SJSA1 (cell line): ENCODE measurements around the gene BMPR2. TPM values are rescaled to one million over a fixed set of nuclear protein-coding genes. Genes with fewer than 3 reads are reported as not detected.

Experiments used
- DNase-seq, 2 experiments: peaks; one replicate each; pipeline ENCODE4 v3.0.0-alpha.2; 2015 to 2020; ENCODE audit warnings: low spot score in 2 of 2, low read depth in 1 of 2
- H3K27ac ChIP-seq: fragments of 250-450 bp; sonication (Bioruptor Pico); 2 replicates; pipeline ENCODE4 v1.5.1; 2020; ENCODE audit warnings: mild to moderate bottlenecking, moderate library complexity
- H3K27me3 ChIP-seq: fragments of 250-450 bp; sonication (Bioruptor Pico); replicated peaks from 2 replicates; pipeline ENCODE4 v1.5.1; 2020; ENCODE audit warnings: mild to moderate bottlenecking, moderate library complexity
- H3K36me3 ChIP-seq: fragments of 250-450 bp; sonication (Bioruptor Pico); 2 replicates; pipeline ENCODE4 v1.5.1; 2020; ENCODE audit warnings: mild to moderate bottlenecking
- H3K4me1 ChIP-seq: fragments of 250-450 bp; sonication (Bioruptor Pico); replicated peaks from 2 replicates; pipeline ENCODE4 v1.6.1; 2021; ENCODE audit warnings: mild to moderate bottlenecking
- H3K4me3 ChIP-seq: fragments of 250-450 bp; sonication (Bioruptor Pico); 2 replicates; pipeline ENCODE4 v1.5.1; 2020; ENCODE audit warnings: mild to moderate bottlenecking
- H3K9me3 ChIP-seq: fragments of 250-450 bp; sonication (Bioruptor Pico); replicated peaks from 2 replicates; pipeline ENCODE4 v1.5.1; 2020; ENCODE audit warnings: mild to moderate bottlenecking
- total RNA-seq: library from RNA; depleted of rRNA; stranded (reverse); fragments of >200 nt; shearing (Covaris generic); gene quantifications from 2 replicates; pipeline ENCODE4 v1.2.3, GENCODE V29; 2014

Gene BMPR2
- total RNA-seq, 1 experiment from 2014 or later = 35.5 TPM

DNA sequence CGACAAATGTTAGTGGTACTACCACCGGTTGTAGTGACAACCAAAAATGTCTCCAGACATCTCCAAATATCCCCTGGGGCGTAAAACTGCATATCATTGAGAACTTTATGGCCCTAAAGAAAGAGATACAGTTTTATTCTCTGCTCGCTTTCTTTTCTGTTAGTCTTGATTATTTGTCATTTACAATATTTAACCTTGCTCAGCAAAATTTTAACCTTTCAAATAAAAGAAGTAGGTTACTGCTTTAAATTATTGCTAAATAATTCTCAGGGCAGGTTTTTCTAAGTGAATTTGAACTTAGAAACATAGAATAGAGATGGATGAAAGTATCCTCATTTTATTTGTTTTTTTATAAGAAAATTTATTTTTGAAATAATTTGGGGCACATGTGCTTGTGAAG is 67.9 kb downstream of the BMPR2 start:
- Histone ChIP-seq H3K27ac (no peak overlapping the region), H3K36me3 (0 out of 2 replicates have a peak, but pooled peaks cover 3% of the 10 kb centered on the region), H3K27me3 (no peaks in the 10 kb centered on the region), H3K4me3 (no peak overlapping the region), H3K4me1 (no peaks in the 10 kb centered on the region), H3K9me3 (no peaks in the 10 kb centered on the region)
- DNase-seq = no peak

- H3K36me3 ChIP-seq = peaks cover 4% of the 10 kb centered on the region; the same call in 1 of the 2 replicates
- no peak overlapping the region for H3K27ac ChIP-seq
- no peak overlapping the region for H3K4me3 ChIP-seq
- H3K27me3 ChIP-seq = no peaks in the 10 kb centered on the region
- DNase-seq = no peak
- H3K9me3 ChIP-seq = no peaks in the 10 kb centered on the region
- no peaks in the 10 kb centered on the region for H3K4me1 ChIP-seq
Measured at GRCh38 chr2:202449344-202449743, 73.2 kb downstream of the BMPR2 start.

- Histone ChIP-seq H3K27ac (no peak overlapping the region), H3K4me1 (no peaks in the 10 kb centered on the region), H3K9me3 (no peaks in the 10 kb centered on the region), H3K27me3 (no peaks in the 10 kb centered on the region), H3K4me3 (no peak overlapping the region), H3K36me3 (peaks cover 4% of the 10 kb centered on the region; the same call in 1 of the 2 replicates)
- DNase-seq = no peak
Measured at GRCh38 chr2:202450785-202451184, 74.7 kb downstream of the BMPR2 start.

GRCh38 chr2:202452744-202453143 is 76.6 kb downstream of the BMPR2 start:
- H3K27ac ChIP-seq = no peak overlapping the region
- no peak overlapping the region for H3K4me3 ChIP-seq
- no peaks in the 10 kb centered on the region for H3K4me1 ChIP-seq
- H3K9me3 ChIP-seq = no peaks in the 10 kb centered on the region
- H3K27me3 ChIP-seq = no peaks in the 10 kb centered on the region
- peaks cover 4% of the 10 kb centered on the region; the same call in 1 of the 2 replicates for H3K36me3 ChIP-seq
- DNase-seq = no peak

GRCh38 chr2:202454536-202454935 is 78.4 kb downstream of the BMPR2 start:
- no peaks in the 10 kb centered on the region for H3K9me3 ChIP-seq
- H3K27ac ChIP-seq = no peak overlapping the region
- no peak for DNase-seq
- H3K36me3 ChIP-seq = peaks cover under 1% of the 10 kb centered on the region; the same call in 1 of the 2 replicates
- H3K27me3 ChIP-seq = no peaks in the 10 kb centered on the region
- no peaks in the 10 kb centered on the region for H3K4me1 ChIP-seq
- no peak overlapping the region for H3K4me3 ChIP-seq

GRCh38 chr2:202455114-202455513 is 79.0 kb downstream of the BMPR2 start:
- Histone ChIP-seq H3K4me1 (no peaks in the 10 kb centered on the region), H3K36me3 (no peaks in the 10 kb centered on the region), H3K4me3 (no peak overlapping the region), H3K9me3 (no peaks in the 10 kb centered on the region), H3K27ac (no peak overlapping the region), H3K27me3 (no peaks in the 10 kb centered on the region)
- DNase-seq = no peak

DNA sequence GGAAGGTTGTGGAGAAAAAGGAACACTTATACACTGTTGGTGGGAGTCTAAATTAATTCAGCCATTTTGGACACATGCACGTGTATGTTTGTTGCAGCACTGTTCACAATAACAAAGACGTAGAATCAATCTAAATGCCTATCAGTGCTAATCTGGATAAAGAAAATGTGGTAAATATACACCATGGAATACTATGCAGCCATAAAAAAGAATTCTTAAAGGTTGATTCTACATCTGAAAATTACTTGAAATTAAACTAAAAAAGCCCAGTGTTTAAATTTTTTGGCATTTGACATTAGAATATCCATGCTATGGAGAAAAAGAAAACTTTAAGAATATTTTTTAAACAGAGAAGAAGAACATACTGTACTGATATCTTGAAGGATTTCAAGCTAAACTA is 84.0 kb downstream of the BMPR2 start:
- H3K36me3 ChIP-seq = peaks cover 10% of the 10 kb centered on the region
- H3K4me3 ChIP-seq = no peak overlapping the region
- H3K27me3 ChIP-seq = no peaks in the 10 kb centered on the region
- no peaks in the 10 kb centered on the region for H3K4me1 ChIP-seq
- DNase-seq = no peak
- no peaks in the 10 kb centered on the region for H3K9me3 ChIP-seq
- no peak overlapping the region for H3K27ac ChIP-seq

DNA sequence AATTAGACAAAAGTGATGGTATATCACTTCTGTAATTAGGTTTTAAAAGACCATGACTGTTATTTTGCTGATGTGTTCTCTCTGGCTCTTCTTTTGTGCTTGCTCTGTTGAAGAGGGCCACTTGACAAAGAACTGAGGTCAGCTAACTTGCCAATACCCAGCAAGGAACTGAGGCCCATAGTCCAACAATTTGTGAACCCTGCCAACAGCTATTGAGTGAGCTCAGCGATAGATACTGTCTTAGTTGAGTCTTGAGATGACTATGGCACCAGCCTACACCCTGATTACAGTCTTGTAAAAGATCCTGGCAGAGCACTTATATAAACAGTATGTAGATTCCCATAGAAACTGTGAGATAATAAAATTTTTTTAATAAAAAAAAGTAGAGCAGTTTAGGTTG is 103.0 kb downstream of the BMPR2 start:
- DNase-seq = no peak
- H3K4me1 ChIP-seq = no peaks in the 10 kb centered on the region
- no peaks in the 10 kb centered on the region for H3K9me3 ChIP-seq
- peaks cover 5% of the 10 kb centered on the region; the same call in 1 of the 2 replicates for H3K36me3 ChIP-seq
- no peak overlapping the region for H3K4me3 ChIP-seq
- H3K27me3 ChIP-seq = no peaks in the 10 kb centered on the region
- no peak overlapping the region for H3K27ac ChIP-seq

DNA sequence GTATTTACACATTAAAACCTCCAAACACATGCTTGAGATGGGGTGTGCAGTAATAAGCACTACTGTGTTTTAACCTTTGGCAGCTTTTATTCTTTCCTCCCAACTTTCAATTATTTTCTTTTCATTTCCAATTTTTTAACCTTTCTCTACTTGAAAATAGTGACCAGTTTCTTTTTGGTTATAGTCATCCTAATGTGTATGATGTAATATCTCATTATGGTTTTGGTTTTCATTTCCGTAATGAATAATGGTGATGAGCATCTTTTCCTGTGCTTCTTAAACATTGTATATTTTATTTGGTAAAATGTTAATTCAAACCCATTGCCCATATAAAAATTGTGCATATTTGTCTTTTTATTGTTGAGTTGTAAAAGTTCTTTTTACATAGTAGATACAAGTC is 103.5 kb downstream of the BMPR2 start:
- Histone ChIP-seq H3K36me3 (peaks cover 5% of the 10 kb centered on the region; the same call in 1 of the 2 replicates), H3K4me1 (no peaks in the 10 kb centered on the region), H3K27me3 (no peaks in the 10 kb centered on the region), H3K27ac (no peak overlapping the region), H3K9me3 (no peaks in the 10 kb centered on the region), H3K4me3 (no peak overlapping the region)
- DNase-seq = no peak

GRCh38 chr2:202486351-202486750 is 110.2 kb downstream of the BMPR2 start:
- Histone ChIP-seq H3K9me3 (no peaks in the 10 kb centered on the region), H3K36me3 (peaks cover 15% of the 10 kb centered on the region), H3K4me1 (no peaks in the 10 kb centered on the region), H3K27me3 (no peaks in the 10 kb centered on the region), H3K4me3 (no peak overlapping the region), H3K27ac (no peak overlapping the region)
- DNase-seq = no peak

- Histone ChIP-seq H3K4me3 (no peak overlapping the region), H3K27ac (no peak overlapping the region), H3K9me3 (no peaks in the 10 kb centered on the region), H3K36me3 (peaks cover 13% of the 10 kb centered on the region), H3K4me1 (peaks cover 2% of the 10 kb centered on the region), H3K27me3 (no peaks in the 10 kb centered on the region)
- DNase-seq = no peak
Measured at GRCh38 chr2:202488671-202489070, 112.5 kb downstream of the BMPR2 start.

GRCh38 chr2:202490479-202490878 is 114.4 kb downstream of the BMPR2 start:
- Histone ChIP-seq H3K27ac (no peak overlapping the region), H3K27me3 (no peaks in the 10 kb centered on the region), H3K4me3 (no peak overlapping the region), H3K4me1 (peaks cover 16% of the 10 kb centered on the region), H3K9me3 (no peaks in the 10 kb centered on the region), H3K36me3 (peaks cover 15% of the 10 kb centered on the region)
- DNase-seq = no peak

DNA sequence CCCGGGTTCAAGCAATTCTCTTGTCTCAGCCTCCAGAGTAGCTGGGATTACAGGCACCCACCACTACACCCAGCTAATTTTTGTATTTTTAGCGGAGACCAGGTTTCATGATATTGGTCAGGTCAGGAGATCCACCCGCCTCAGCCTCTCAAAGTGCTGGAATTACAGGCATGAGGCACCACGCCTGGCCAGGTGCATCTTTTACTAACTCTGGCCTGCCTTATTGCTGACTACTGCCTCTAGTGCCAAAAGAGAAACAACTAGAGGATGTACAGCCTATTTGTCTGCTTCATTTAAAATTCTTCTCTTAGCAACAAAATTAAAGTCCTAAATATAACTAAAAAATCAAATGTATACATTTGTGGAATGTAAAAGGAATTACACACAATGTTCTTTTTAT is 115.4 kb downstream of the BMPR2 start:
- no peak for DNase-seq
- no peaks in the 10 kb centered on the region for H3K27me3 ChIP-seq

DNA sequence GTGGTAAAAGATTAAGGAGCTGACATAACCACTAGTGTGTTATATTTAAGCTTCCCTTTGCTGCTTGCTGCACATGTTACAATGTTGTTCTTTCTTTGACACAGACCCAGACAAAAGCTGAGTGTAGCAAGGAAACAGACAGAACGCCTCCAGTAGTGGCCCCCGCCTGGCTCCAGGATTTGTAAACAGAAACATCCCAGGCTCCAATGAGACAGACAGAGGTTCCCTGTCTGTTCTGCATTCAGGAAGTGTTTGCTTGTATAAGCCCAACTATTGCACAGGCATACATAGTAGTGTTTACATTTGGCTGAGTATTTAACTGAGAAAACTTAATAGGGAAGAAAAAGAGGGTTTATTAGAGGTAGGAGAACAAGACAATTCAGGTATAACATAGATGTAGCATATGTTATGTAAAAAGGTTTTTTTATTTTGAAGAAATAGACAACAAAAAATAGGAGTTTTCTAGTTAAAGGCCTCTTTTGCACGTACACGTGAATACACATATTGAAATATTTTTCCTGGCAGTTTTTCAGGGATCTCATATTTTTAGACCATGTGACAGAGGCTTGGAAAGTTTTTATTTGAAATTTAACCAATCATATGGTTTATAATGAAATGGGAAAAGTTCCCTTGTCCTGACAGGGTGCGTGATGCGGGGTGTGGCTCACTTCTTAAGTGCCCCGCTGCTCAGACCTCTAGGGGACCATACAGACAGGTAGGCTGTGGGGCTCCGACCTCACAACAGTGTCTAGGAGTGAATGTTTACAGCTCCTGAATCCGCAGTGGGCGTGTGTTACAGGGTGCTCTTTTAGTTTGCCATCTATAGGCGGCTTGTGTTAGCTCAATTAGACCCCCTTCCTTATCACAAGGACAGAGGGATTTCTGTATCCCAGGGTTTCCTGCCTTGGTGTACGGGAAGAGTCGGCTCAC is 118.4 kb downstream of the BMPR2 start:
- H3K27me3 ChIP-seq = no peaks in the 10 kb centered on the region
- DNase-seq = peak; percentile 84 to 85
- H3K4me3 ChIP-seq = no peak overlapping the region
- no peaks in the 10 kb centered on the region for H3K9me3 ChIP-seq
- no peak overlapping the region; the same call in 1 of the 2 replicates for H3K27ac ChIP-seq
- peaks cover 16% of the 10 kb centered on the region for H3K4me1 ChIP-seq
- H3K36me3 ChIP-seq = peaks cover 15% of the 10 kb centered on the region

More for the DNA sequence above, 115.4 kb downstream of the BMPR2 start:
- peaks cover 16% of the 10 kb centered on the region for H3K4me1 ChIP-seq
- no peak overlapping the region for H3K4me3 ChIP-seq
- H3K9me3 ChIP-seq = no peaks in the 10 kb centered on the region
- no peak overlapping the region for H3K27ac ChIP-seq
- peaks cover 15% of the 10 kb centered on the region for H3K36me3 ChIP-seq
